SU-DHL-6 (cell line): Measurements from ENCODE around the gene SPOCK1.

ENCODE experiments used
- H2AFZ ChIP-seq: fragments of 200-600 bp; sonication (generic); 2 replicates; pipeline ENCODE4 v1.6.1; 2014; ENCODE audit warnings: low read depth, mild to moderate bottlenecking, moderate library complexity, mixed read lengths, antibody characterized with exemption, low read length; ENCODE audit not compliant: severe bottlenecking
- H3F3A ChIP-seq: fragments of 200-600 bp; shearing (Covaris generic); 2 replicates; pipeline ENCODE4 v1.6.0; 2016; ENCODE audit warnings: antibody characterized with exemption, mild to moderate bottlenecking; ENCODE audit not compliant: insufficient read depth
- H3K27ac ChIP-seq: fragments of 200-600 bp; sonication (generic); 2 replicates; pipeline ENCODE4 v1.5.1; 2016; ENCODE audit warnings: low read depth, mild to moderate bottlenecking, low read length, moderate library complexity, mixed read lengths
- H3K27me3 ChIP-seq: fragments of 200-600 bp; sonication (generic), shearing (Covaris generic); 2 replicates; pipeline ENCODE4 v1.6.0; 2014; ENCODE audit warnings: mild to moderate bottlenecking, low read length
- H3K36me3 ChIP-seq: fragments of 200-600 bp; sonication (generic); 2 replicates; pipeline ENCODE4 v1.6.1; 2014; ENCODE audit warnings: mild to moderate bottlenecking, low read length, mixed read lengths
- H3K4me2 ChIP-seq: fragments of 300-600, 200-600 bp; shearing (Covaris generic), sonication (generic); 2 replicates; pipeline ENCODE4 v1.6.0; 2014; ENCODE audit warnings: low read length, low read depth, mild to moderate bottlenecking; ENCODE audit not compliant: poor library complexity, severe bottlenecking
- H3K4me3 ChIP-seq: fragments of 200-600 bp; sonication (generic); 2 replicates; pipeline ENCODE4 v1.5.1; 2014; ENCODE audit warnings: antibody characterized with exemption, low read length, mild to moderate bottlenecking, mixed read lengths; ENCODE audit not compliant: insufficient read depth, poor library complexity, severe bottlenecking
- H3K79me2 ChIP-seq: fragments of 200-600 bp; sonication (generic); 2 replicates; pipeline ENCODE4 v1.6.1; 2014; ENCODE audit warnings: mild to moderate bottlenecking, low read length, moderate library complexity; ENCODE audit not compliant: insufficient read depth
- H3K9ac ChIP-seq: fragments of 200-600 bp; sonication (generic); 2 replicates; pipeline ENCODE4 v1.7.0; 2014; ENCODE audit warnings: mild to moderate bottlenecking, low read length
- H3K9me2 ChIP-seq: fragments of 200-600 bp; sonication (generic); replicated peaks from 2 replicates; pipeline ENCODE4 v1.6.1; 2014; ENCODE audit warnings: low read length; ENCODE audit not compliant: insufficient read depth
- H3K9me3 ChIP-seq: fragments of 200-600 bp; sonication (generic); 2 replicates; pipeline ENCODE4 v1.6.1; 2014; ENCODE audit warnings: low read length, mixed read lengths; ENCODE audit not compliant: insufficient read depth
- H4K20me1 ChIP-seq: fragments of 200-600 bp; sonication (generic); 2 replicates; pipeline ENCODE4 v1.6.1; 2014; ENCODE audit warnings: low read depth, mild to moderate bottlenecking, antibody characterized with exemption, low read length, moderate library complexity, mixed read lengths
- EZH2phosphoT487 ChIP-seq: fragments of 200-600 bp; sonication (generic), shearing (Covaris generic); conservative IDR thresholded peaks from 2 replicates; pipeline ENCODE4 v1.6.1; 2018; ENCODE audit warnings: mild to moderate bottlenecking, antibody characterized with exemption, low read length, moderate library complexity, mixed read lengths
- TF ChIP-seq, protein P1 (sequence below): fragments of 200-600 bp; sonication (generic); IDR thresholded peaks from one replicate; pipeline ENCODE4 v1.5.1; 2017; ENCODE audit warnings: antibody characterized with exemption, mild to moderate bottlenecking, low read length, moderate library complexity; ENCODE audit not compliant: insufficient read depth, poor library complexity, severe bottlenecking

Gene SPOCK1

DNA sequence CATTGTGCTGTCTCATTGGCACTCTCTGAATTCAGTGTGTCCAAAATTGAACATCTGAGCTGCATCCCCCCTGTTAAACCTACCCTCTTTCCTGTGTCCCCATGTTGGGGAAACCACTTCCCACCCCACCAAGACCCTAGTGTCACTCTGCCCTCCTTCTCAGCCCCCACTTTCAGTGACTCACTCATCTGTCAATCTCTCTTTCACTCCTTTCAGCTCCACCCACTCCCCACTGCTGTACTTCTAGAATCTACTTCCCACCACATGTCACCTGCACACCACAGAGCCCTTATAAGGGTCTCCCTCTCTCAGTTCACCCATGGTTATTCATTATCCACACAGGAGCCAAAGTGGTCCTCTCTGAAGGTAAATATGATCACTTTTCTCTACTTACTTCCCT lies 5.8 kb upstream of the SPOCK1 start:
- H3K27ac ChIP-seq, result no peak overlapping the region
- no peak overlapping the region for H3K9ac ChIP-seq
- H3K79me2 ChIP-seq, result no peaks in the 10 kb centered on the region
- H2AFZ ChIP-seq, result no peak overlapping the region
- TF ChIP-seq, protein P1, sequence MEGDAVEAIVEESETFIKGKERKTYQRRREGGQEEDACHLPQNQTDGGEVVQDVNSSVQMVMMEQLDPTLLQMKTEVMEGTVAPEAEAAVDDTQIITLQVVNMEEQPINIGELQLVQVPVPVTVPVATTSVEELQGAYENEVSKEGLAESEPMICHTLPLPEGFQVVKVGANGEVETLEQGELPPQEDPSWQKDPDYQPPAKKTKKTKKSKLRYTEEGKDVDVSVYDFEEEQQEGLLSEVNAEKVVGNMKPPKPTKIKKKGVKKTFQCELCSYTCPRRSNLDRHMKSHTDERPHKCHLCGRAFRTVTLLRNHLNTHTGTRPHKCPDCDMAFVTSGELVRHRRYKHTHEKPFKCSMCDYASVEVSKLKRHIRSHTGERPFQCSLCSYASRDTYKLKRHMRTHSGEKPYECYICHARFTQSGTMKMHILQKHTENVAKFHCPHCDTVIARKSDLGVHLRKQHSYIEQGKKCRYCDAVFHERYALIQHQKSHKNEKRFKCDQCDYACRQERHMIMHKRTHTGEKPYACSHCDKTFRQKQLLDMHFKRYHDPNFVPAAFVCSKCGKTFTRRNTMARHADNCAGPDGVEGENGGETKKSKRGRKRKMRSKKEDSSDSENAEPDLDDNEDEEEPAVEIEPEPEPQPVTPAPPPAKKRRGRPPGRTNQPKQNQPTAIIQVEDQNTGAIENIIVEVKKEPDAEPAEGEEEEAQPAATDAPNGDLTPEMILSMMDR, result no peak
- TF ChIP-seq EZH2phosphoT487, result no peak
- H3K36me3 ChIP-seq, result no peaks in the 10 kb centered on the region
- no peaks in the 10 kb centered on the region for H4K20me1 ChIP-seq
- H3F3A ChIP-seq, result no peaks in the 10 kb centered on the region
- no peak overlapping the region for H3K4me3 ChIP-seq
- no peaks in the 10 kb centered on the region for H3K9me3 ChIP-seq
- H3K27me3 ChIP-seq, result no peaks in the 10 kb centered on the region
- no peaks in the 10 kb centered on the region for H3K9me2 ChIP-seq
- H3K4me2 ChIP-seq, result no peak overlapping the region

DNA sequence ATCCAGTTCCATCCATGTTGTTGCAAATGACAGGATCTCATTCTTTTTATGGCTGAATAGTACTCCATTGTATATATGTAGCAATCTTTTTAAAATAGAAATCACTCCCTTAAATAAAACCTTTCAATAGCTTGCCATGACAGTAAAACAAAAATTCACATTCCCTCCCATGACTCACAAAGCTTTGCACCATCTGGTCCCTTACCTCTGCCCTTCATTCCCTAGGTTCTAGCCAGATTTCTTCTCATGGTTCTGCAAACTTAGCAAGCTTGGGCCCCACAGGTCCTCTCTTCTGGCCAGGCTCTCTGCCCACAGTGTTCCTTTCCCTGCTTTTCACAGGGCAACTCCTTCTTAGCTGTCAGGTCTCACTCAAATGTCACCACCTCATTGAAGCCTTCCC lies 4.3 kb upstream of the SPOCK1 start:
- H3K4me3 ChIP-seq, result no peak overlapping the region

DNA sequence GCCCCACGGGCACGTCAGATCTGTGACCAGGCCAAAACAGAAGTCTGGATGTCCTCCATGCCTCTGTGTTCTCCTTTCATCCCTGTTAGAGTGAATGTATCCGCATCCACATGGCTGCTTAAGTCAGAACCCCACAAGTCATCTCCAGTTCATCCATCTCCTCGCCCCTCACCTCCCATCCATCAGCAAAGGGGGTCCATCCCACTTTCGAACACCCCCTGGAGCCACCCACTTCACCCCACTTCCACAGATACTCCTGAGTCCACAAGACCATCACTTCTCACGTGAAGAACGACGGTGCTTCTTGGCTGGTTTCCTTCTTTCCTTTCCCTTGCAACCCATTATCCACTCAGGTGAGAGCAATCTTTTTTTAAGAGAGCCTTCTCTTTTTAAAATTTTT lies 3.5 kb upstream of the SPOCK1 start:
- no peaks in the 10 kb centered on the region for H4K20me1 ChIP-seq
- H3K27me3 ChIP-seq, result no peaks in the 10 kb centered on the region
- no peaks in the 10 kb centered on the region for H3F3A ChIP-seq
- no peak for TF ChIP-seq EZH2phosphoT487
- TF ChIP-seq, protein P1, result no peak
- H3K4me2 ChIP-seq, result no peak overlapping the region
- no peaks in the 10 kb centered on the region for H3K9me2 ChIP-seq
- H3K9me3 ChIP-seq, result no peaks in the 10 kb centered on the region
- no peak overlapping the region for H3K9ac ChIP-seq
- no peak overlapping the region for H3K27ac ChIP-seq
- no peak overlapping the region for H2AFZ ChIP-seq
- no peak overlapping the region for H3K4me3 ChIP-seq
- no peaks in the 10 kb centered on the region for H3K79me2 ChIP-seq
- no peaks in the 10 kb centered on the region for H3K36me3 ChIP-seq

More for the DNA sequence above, 4.3 kb upstream of the SPOCK1 start:
- Histone ChIP-seq H3F3A (no peaks in the 10 kb centered on the region), H3K79me2 (no peaks in the 10 kb centered on the region), H3K9me3 (no peaks in the 10 kb centered on the region), H3K9ac (no peak overlapping the region), H3K27me3 (no peaks in the 10 kb centered on the region), H4K20me1 (no peaks in the 10 kb centered on the region), H3K36me3 (no peaks in the 10 kb centered on the region), H3K9me2 (no peaks in the 10 kb centered on the region), H3K4me2 (no peak overlapping the region), H3K27ac (no peak overlapping the region), H2AFZ (no peak overlapping the region)
- TF ChIP-seq, protein P1, result no peak
- TF ChIP-seq EZH2phosphoT487, result no peak
